GM10266 (cell line): ENCODE measurements around the gene FNBP1.

Source experiments
- DNase-seq: peaks from one replicate; pipeline ENCODE4 v3.0.0; 2012; ENCODE audit errors: extremely low spot score
- TF ChIP-seq, protein P1 (sequence below): IDR thresholded peaks from 2 replicates; pipeline ENCODE4 v1.5.1; 2012; ENCODE audit warnings: mild to moderate bottlenecking, low read depth; ENCODE audit not compliant: control insufficient read depth, insufficient read depth; ENCODE audit errors: missing control alignments

The FNBP1 gene

DNA sequence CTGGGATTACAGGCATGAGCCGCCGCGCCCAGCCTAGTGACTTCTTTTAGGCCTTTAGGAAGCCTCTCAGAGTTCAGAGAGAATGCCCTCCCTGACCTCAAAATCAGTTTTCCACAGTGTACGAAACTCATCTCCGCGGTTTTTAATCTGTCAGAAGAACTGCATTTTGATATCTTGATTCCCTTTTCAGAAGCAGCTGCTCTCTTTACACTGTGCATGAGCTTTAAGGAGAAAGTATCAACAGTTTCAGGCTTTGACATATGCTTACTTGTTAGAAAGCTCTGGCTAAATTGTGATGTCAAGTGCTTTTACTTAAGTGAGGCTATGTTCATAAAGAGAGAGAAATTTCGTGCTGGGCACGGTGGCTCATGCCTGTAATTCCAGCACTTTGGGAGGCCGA is 133.1 kb downstream of the FNBP1 start:
- TF ChIP-seq, protein P1, sequence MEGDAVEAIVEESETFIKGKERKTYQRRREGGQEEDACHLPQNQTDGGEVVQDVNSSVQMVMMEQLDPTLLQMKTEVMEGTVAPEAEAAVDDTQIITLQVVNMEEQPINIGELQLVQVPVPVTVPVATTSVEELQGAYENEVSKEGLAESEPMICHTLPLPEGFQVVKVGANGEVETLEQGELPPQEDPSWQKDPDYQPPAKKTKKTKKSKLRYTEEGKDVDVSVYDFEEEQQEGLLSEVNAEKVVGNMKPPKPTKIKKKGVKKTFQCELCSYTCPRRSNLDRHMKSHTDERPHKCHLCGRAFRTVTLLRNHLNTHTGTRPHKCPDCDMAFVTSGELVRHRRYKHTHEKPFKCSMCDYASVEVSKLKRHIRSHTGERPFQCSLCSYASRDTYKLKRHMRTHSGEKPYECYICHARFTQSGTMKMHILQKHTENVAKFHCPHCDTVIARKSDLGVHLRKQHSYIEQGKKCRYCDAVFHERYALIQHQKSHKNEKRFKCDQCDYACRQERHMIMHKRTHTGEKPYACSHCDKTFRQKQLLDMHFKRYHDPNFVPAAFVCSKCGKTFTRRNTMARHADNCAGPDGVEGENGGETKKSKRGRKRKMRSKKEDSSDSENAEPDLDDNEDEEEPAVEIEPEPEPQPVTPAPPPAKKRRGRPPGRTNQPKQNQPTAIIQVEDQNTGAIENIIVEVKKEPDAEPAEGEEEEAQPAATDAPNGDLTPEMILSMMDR, result no peak
- no peak for DNase-seq

DNA sequence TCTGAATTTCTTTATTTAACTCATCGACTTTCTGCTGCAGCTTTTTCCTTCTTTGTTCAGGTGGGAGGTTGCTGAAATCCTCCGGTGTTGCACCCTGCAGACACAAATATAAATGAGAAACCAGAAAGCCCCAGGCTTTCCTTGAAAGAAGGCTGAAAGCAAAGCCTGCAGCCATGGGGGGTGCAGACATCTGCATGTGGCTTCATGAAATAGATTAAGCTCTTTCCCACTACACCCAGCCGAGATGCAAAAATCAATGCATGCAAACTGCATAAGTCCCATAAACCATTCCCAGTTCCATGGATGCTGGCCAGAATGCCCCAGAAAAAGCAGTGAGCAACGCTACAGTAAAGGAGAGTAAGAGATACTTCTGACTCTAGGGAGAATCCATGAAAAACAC is 134.1 kb downstream of the FNBP1 start:
- TF ChIP-seq, protein P1, result no peak
- no peak for DNase-seq

DNA sequence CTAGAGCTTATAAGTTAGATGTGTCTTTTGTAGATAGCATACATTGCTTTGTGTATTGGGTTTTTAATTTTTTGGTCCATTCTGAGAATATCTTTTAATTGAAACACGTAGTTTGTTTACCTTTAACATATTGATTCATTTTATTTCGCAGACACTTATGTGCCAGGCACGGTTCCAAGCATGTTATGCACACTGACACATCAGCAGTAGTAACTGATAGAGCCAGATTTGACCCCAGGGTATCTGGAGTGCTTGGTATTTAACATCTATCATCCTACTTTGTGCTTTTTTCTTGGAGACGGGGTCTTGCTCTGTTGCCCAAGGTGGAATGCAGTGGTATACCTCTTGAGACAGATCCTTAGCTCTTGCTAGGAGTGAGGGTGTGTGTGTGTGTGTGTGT is 135.8 kb downstream of the FNBP1 start:
- TF ChIP-seq, protein P1, result no peak
- DNase-seq, result no peak

DNA sequence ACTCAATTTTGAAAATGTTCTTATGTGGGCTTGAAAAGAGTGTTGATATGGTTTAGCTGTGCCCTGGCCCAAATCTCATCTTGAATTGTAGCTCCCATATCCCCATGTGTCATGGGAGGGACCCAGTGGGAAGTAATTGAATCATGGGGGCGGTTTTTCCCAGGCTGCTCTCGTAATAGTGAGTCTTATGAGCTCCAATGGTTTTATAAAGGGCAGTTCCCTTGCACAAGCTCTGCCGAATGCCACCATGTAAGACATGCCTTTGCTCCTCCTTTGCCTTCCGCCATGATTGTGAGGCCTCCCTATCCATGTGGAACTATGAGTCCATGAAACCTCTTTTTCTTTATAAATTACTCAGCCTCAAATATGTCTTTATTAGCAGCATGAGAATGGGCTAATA is 136.7 kb downstream of the FNBP1 start:
- TF ChIP-seq, protein P1, result no peak
- DNase-seq, result no peak

DNA sequence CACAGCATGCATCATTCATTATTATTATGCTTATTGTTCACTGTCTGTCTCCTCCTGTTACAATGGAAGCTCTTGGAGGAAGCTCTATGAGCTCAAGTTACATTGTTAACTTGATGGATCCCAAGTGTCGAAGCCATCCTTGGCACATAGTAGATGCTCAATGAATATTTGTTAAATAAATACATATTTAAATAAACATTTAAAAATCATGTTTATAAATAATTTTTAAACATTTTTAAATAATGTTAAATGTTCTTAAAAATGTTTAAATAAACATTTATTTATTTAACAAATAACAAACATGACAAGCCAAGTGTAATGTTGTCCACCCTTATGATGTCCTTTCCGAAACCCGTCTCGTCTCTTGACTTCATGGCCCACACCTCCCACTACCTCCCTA is 138.3 kb downstream of the FNBP1 start:
- no peak for DNase-seq
- TF ChIP-seq, protein P1, result no peak

DNA sequence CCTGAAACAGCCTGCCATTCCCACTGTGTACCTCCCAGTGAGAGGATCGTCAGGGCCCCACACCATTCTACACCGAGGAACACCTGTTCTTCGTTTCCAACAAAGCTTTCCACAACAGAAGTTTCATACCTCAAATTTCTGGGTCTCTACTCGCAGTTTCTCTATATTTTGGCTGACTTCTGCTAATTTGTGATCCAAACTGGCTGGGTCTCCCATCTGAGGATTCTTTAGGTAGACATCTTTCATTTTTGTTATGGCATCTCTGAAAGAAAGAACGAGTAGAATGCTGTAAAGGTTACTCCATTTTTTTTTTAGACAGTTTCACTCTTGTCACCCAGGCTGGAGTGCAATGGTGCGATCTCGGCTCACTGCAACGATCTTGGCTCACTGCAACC is 140.3 kb downstream of the FNBP1 start:
- TF ChIP-seq, protein P1, result no peak
- no peak for DNase-seq

DNA sequence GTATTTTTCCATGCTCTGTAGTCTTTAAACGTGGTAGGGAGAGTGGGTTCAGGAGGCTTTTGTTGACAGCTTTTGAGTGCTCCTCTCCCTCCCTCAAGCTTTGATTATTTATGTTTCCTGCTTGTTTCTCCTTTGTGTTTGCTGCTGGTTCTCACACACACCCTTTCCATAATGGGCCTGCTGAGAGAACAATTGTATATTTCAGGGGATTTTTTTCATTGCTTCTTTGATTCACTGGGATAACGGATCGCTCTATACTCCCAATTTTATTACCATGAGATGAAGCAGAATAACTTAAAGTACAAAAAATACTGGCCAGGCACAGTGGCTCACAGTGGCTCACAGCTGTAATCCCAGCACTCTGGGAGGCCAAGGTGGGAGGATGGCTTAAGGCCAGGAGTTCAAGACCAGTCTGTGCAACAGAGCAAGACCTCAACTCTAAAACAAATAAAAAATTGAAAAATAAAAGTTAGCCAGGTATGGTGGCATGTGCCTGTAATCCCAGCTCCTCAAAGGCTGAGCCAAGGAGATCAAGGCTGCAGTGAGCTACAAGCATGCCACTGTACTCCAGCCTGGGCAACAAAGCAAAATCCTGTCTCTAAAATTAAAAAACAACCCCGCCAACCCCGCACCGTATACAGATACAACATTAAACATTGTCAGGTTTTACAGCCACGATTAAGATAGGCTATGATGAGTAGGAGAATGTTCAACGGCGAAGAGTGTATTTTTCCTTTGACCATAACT is 140.8 kb downstream of the FNBP1 start:
- no peak for DNase-seq
- TF ChIP-seq, protein P1, result no peak
